Measurements from ENCODE around the gene ZFYVE16. TPM values are rescaled to one million over a fixed set of nuclear protein-coding genes. Genes with fewer than 3 reads are reported as not detected.
"Not testable (repeated sequence)": the region's sequence is repeated elsewhere in the genome, so short reads cannot be mapped to it uniquely, and the experiment has no call there.

Gene ZFYVE16
- total RNA-seq, 4 donors from 2014 or later, result 12.4 to 45.7 (median 23.3) TPM

DNA sequence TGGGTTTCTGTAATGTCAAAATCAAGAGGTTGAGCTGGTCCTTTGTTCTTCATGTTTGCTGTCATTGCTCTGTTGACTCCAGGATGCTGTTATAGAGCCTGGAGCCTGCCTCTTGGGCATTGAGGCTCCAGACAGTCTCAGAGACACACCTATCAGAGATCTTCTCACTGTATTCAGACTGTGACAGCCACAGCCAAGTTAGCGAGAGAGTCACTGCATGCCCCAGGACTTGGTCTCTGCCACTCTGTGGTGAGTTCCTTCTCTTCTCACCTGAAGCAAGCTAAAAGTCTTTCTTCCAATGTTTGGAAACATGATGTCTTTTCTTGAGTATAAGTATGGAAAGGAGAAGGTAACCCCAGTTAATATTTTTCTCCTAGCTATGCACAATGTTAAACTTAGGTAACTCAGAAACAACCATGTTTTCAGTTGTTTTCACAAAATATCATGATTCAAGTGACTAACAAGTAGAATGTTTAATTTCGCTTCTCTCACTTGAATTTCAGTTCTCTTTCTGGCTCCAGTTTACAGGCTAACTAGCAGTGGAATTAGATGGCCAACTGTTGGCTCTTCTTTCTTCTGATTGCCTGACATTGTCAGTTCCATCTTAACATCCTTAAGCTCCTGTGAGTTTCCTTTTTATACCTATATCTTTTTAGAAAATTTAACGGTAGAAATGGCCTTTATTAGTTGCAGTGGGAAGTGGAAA is 20.6 kb upstream of the ZFYVE16 start:
- no peaks in the 10 kb centered on the region for H3K4me1 ChIP-seq
- H3K27me3 ChIP-seq, result no peaks in the 10 kb centered on the region
- no peak overlapping the region for H3K27ac ChIP-seq
- whole genome bisulfite sequencing, result 89% methylated on average over 3 of the region's 3 CpGs
- TF ChIP-seq POLR2AphosphoS5 (IDR thresholded peaks at IDR 0.05) (no peak), POLR2A (IDR thresholded peaks at IDR 0.05) (no peak), EP300 (IDR thresholded peaks at IDR 0.05) (no peak), CTCF (IDR thresholded peaks at IDR 0.05) (no peak)
- no peaks in the 10 kb centered on the region for H3K9me3 ChIP-seq
- no peak for DNase-seq (ENCODE audit: low spot score in 2 of 2)
- H3K4me3 ChIP-seq, result no peak overlapping the region
- no peaks in the 10 kb centered on the region for H3K36me3 ChIP-seq

DNA sequence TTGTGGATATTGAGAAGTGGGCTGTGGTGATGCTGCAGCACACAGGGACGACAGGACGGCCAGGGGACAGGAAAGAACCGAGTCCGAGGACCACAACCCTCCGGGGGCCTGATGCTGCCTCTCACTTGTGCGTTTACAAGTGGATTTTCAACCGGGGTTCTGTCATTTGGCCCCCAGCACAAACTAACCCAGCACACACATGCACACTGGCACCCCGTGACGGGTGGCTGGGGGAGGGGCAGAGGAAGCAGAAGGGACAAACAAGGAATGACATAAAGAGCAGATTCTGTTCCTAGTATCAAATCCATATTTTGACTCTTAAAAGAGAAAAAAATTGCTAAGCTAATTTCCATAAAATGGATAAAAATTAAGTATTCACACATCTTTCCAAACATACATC is 18.3 kb upstream of the ZFYVE16 start:
- Histone ChIP-seq H3K4me1 (no peaks in the 10 kb centered on the region), H3K27ac (no peak overlapping the region), H3K36me3 (no peaks in the 10 kb centered on the region), H3K9me3 (peaks cover 4% of the 10 kb centered on the region), H3K4me3 (no peak overlapping the region), H3K27me3 (no peaks in the 10 kb centered on the region)
- WGBS, result 42% methylated on average over 9 of the region's 9 CpGs
- no peak for DNase-seq (ENCODE audit: low spot score in 2 of 2)
- TF ChIP-seq CTCF (IDR thresholded peaks at IDR 0.05) (no peak), POLR2AphosphoS5 (IDR thresholded peaks at IDR 0.05) (no peak), POLR2A (IDR thresholded peaks at IDR 0.05) (no peak), EP300 (IDR thresholded peaks at IDR 0.05) (no peak)

- not testable (repeated sequence) for H3K27me3 ChIP-seq; H3K27ac ChIP-seq; H3K4me1 ChIP-seq; DNase-seq (ENCODE audit: low spot score in 2 of 2); H3K4me3 ChIP-seq; H3K36me3 ChIP-seq; H3K9me3 ChIP-seq
- 84% methylated on average over 3 of the region's 3 CpGs for WGBS
Observed at GRCh38 chr5:80390413-80390812, 17.5 kb upstream of the ZFYVE16 start.

GRCh38 chr5:80391267-80391666 is 16.6 kb upstream of the ZFYVE16 start:
- H3K4me1 ChIP-seq; H3K27ac ChIP-seq; DNase-seq (ENCODE audit: low spot score in 2 of 2); H3K9me3 ChIP-seq; H3K27me3 ChIP-seq; H3K4me3 ChIP-seq; H3K36me3 ChIP-seq: not testable (repeated sequence)

- Histone ChIP-seq H3K36me3 (no peaks in the 10 kb centered on the region), H3K9me3 (no peaks in the 10 kb centered on the region), H3K27me3 (no peaks in the 10 kb centered on the region), H3K27ac (no peak overlapping the region), H3K4me3 (no peak overlapping the region), H3K4me1 (peaks cover 4% of the 10 kb centered on the region)
- DNase-seq (ENCODE audit: low spot score in 2 of 2), result no peak
- TF ChIP-seq POLR2A (IDR thresholded peaks at IDR 0.05), result no peak
- TF ChIP-seq POLR2AphosphoS5 (IDR thresholded peaks at IDR 0.05), result no peak
- no peak for TF ChIP-seq CTCF (IDR thresholded peaks at IDR 0.05)
- TF ChIP-seq EP300 (IDR thresholded peaks at IDR 0.05), result no peak
- 56% methylated on average over 1 of the region's 1 CpG for WGBS
Observed at GRCh38 chr5:80399526-80400239, 8.2 kb upstream of the ZFYVE16 start.

DNA sequence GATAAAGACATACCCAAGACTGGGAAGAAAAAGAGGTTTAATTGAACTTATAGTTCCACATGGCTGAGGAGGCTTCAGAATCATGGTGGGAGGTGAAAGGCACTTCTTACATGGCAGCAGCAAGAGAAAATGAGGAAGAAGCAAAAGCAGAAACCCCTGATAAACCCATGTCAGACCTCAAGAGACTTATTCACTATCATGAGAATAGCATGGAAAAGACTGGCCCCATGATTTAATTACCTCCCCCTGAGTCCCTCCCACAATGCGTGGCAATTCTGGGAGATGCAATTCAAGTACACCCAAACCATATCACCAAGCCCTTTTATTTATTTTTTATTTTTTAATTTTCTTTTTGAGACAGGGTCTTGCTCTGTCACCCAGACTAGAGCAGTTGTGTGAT is 7.5 kb upstream of the ZFYVE16 start:
- not testable (repeated sequence) for H3K4me3 ChIP-seq; H3K36me3 ChIP-seq; H3K9me3 ChIP-seq; H3K27ac ChIP-seq; DNase-seq (ENCODE audit: low spot score in 2 of 2); H3K27me3 ChIP-seq; H3K4me1 ChIP-seq
- 100% methylated on average over 1 of the region's 1 CpG for WGBS

DNA sequence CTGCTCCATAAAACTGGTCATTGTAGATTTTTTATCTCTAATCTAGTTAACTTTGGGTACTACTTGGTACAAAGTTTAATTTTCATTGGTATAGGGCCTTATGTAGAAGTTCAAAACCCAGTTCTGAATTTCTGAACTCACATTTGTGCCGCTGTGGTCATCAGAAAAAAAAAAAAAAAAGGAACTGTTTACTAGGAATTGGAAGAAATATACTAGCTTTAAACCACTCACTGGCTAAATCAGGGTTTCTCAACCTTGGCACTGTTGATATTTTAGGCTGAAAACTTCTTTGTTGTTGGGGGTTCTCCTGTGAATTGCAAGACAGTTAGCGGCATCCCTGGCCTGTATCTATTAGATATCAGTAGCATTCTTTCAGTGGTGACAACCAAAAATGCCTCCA is 4.1 kb upstream of the ZFYVE16 start:
- DNase-seq (ENCODE audit: low spot score in 2 of 2), result no peak
- Histone ChIP-seq H3K4me1 (peaks cover 17% of the 10 kb centered on the region), H3K36me3 (no peaks in the 10 kb centered on the region), H3K4me3 (no peak overlapping the region), H3K9me3 (no peaks in the 10 kb centered on the region), H3K27me3 (no peaks in the 10 kb centered on the region), H3K27ac (no peak overlapping the region)
- no peak for TF ChIP-seq EP300 (IDR thresholded peaks at IDR 0.05)
- WGBS, result 80% methylated on average over 2 of the region's 2 CpGs

All from suprapubic skin (tissue), 4 donors.